ENCODE data around the gene DTNBP1. TPM values are rescaled to one million over a fixed set of nuclear protein-coding genes. Genes with fewer than 3 reads are reported as not detected.

The DTNBP1 gene
- total and polyA plus RNA-seq, 2 of the 4 experiments (the other 2 are of a cell fraction): 4.8 to 18.7 TPM

DNA sequence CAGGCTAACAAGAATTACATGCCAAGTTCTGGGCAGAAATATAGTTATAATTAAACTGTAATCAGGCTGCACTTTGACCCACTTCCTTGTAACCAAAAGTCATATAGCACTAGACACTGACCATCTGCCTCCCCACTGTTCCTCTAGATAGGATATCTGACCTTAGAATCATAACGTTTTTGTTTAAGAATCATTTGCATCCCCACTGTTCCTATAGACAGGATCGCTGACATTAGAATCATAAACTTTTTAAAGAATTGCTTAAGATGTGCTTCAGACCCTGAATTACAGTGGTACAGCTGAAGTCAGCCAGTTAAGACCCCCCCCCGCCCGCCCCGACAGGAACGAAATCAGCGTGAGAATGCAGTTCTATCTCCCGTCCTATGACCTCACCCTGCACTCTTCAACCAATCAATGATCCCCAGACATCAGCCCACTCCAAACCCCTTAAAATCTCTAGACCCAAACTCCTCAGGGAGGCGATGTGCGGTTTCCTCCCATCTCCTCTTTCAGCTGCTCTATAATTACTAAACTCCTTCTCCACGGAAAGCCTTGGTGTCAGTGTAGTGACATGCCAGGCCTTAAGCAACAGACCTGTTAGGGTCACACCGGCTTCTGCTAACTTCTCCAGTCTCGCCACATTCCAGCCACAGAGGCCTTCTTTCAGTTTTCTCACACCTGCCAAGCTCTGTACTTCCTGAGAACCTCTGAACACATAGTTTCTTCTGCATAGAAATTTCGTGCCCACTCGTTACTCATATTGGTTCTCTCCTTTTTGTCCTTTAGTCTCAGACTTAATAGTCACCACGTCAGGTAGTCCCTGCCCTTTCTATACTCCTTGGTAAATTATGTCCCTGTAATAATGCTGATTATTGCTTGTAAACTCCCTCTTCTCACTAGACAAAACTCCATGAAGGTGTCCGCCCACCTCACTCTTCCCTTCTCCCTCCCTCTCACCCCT lies 93.5 kb downstream of the DTNBP1 start:
- H3K14ac ChIP-seq (replicated peaks; ENCODE audit: low read depth, low read length): no peak overlapping the region
- WGBS, 2 experiments (ENCODE audit: extremely low coverage in 2 of 2, insufficient read length in 1 of 2): 56% methylated on average over 3 of the region's 17 CpGs; no CpG with 5 or more reads in 1 of the 2 experiments
- TF ChIP-seq RCOR1 (IDR thresholded peaks at IDR 0.05; ENCODE audit: insufficient replicate concordance, low read length): no peak
- no peak for TF ChIP-seq MAZ (IDR thresholded peaks at IDR 0.05; ENCODE audit: borderline replicate concordance, low read depth, low read length)
- TF ChIP-seq NFE2L2 (IDR thresholded peaks at IDR 0.05; ENCODE audit: low read depth, low read length): no peak
- H4K20me1 ChIP-seq (ENCODE audit: insufficient read depth, low read length): no peaks in the 10 kb centered on the region
- no peaks in the 10 kb centered on the region; the same call in 1 of the 2 replicates for H3K9me3 ChIP-seq (ENCODE audit: control insufficient read depth, insufficient read depth, low read length)
- in situ Hi-C loops (cut with MboI; ENCODE audit: low sequenced_read_pairs) (no loop called here), dilution Hi-C loops (cut with HindIII; ENCODE audit: low sequenced_read_pairs, unreplicated experiment) (no loop called here), intact Hi-C loops (cut with micrococcal nuclease) (no loop called here)
- H2BK15ac ChIP-seq (ENCODE audit: low read depth, low read length): no peak overlapping the region
- H3K27me3 ChIP-seq (ENCODE audit: control insufficient read depth, insufficient read depth, low read length): no peaks in the 10 kb centered on the region
- H3K9ac ChIP-seq (ENCODE audit: low read depth, low read length): no peak overlapping the region
- no peak overlapping the region for H2BK120ac ChIP-seq (ENCODE audit: low read depth, low read length)
- no peak for DNase-seq
- POLR2A ChIA-PET (ENCODE audit: unreplicated experiment): no interaction called here
- no peaks in the 10 kb centered on the region for H3K9me1 ChIP-seq (ENCODE audit: insufficient read depth, low read length)
- no peaks in the 10 kb centered on the region; the same call in 1 of the 2 replicates for H3K4me1 ChIP-seq (ENCODE audit: control insufficient read depth, insufficient read depth, low read length)
- H3K23ac ChIP-seq (ENCODE audit: low read depth, low read length): no peak overlapping the region
- H3K56ac ChIP-seq (ENCODE audit: extremely low read depth, insufficient read depth, low read length): no peak overlapping the region
- H2AFZ ChIP-seq (replicated peaks; ENCODE audit: low read length, poor library complexity): no peak overlapping the region
- H3K18ac ChIP-seq (ENCODE audit: low read depth, low read length): no peak overlapping the region
- no peak overlapping the region for H4K5ac ChIP-seq (ENCODE audit: low read depth, low read length)
- BruUV-seq (replicated peaks): no TSS peak
- no peak overlapping the region for H2BK20ac ChIP-seq (ENCODE audit: low read depth, low read length)
- no peak overlapping the region for H4K91ac ChIP-seq (ENCODE audit: insufficient read depth, low read depth, low read length)
- CTCF ChIA-PET: no interaction called here
- H4K8ac ChIP-seq (ENCODE audit: low read depth in 2 of 2, low read length in 2 of 2): no peak overlapping the region
- no peak overlapping the region for H3K4me2 ChIP-seq (ENCODE audit: low read depth, low read length)
- H2AK5ac ChIP-seq (ENCODE audit: low read depth, low read length): no peak overlapping the region
- H3K36me3 ChIP-seq (ENCODE audit: control insufficient read depth, insufficient read depth, low read length): 0 out of 2 replicates have a peak, but pooled peaks cover 1% of the 10 kb centered on the region
- H2BK5ac ChIP-seq (ENCODE audit: low read depth, low read length, poor library complexity, severe bottlenecking): no peak overlapping the region
- no peak for ATAC-seq (ENCODE audit: low read depth)
- H3K79me1 ChIP-seq (ENCODE audit: low read depth in 1 of 2, low read length in 2 of 2): no peaks in the 10 kb centered on the region; a peak in 1 of 4 replicates
- no peak overlapping the region for H3K27ac ChIP-seq (ENCODE audit: insufficient read depth, low read length)
- no peak overlapping the region for H3K4me3 ChIP-seq (ENCODE audit: insufficient read depth, low read depth, low read length)
- no peak overlapping the region for H3K4ac ChIP-seq (ENCODE audit: low read depth, low read length)
- no peak overlapping the region for H2AK9ac ChIP-seq (replicated peaks; ENCODE audit: low read depth, low read length, poor library complexity)
